Inflammatory macrophage treated with lipopolysaccharide for 1 hour (primary cell): ENCODE data around the gene MUC2.
A peak's percentile ranks its signal among the peaks of the same experiment; 100 is the strongest.

Experiments
- DNase-seq, 2 donors: peaks; one replicate each; pipeline ENCODE4 v3.0.0-alpha.2; 2020 to 2022

Gene MUC2

GRCh38 chr11:1073261-1073724 lies 1.4 kb upstream of the MUC2 start:
- peak; percentile 69 to 78 for DNase-seq

- DNase-seq: no peak
Observed at GRCh38 chr11:1073851-1074243, 827 bp upstream of the MUC2 start.

- no peak for DNase-seq
Observed at GRCh38 chr11:1075341-1075911, 752 bp downstream of the MUC2 start.

- no peak for DNase-seq
Observed at GRCh38 chr11:1076061-1076665, 1.5 kb downstream of the MUC2 start.

DNA sequence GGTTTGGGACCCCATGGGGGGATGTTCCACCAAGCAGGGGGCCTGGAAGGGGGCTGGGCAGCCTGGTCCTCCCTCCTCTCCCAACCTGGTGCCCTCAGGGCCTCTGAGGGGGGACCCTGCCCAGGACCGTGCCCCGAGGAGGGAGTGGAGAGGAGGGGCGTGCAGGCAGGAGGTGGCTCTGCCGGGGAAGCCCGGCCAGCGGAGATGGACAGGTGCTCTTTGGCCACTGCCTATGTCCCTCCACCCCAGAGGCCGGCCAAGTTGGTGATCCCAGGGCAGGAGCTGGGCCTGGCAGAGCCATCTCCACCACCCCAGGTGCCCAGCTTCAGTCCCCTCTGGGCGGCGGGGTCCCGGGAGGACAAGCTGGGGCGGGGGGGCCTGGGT lies 2.4 kb downstream of the MUC2 start:
- no peak for DNase-seq

GRCh38 chr11:1077417-1078119 lies 2.9 kb downstream of the MUC2 start:
- no peak for DNase-seq

DNA sequence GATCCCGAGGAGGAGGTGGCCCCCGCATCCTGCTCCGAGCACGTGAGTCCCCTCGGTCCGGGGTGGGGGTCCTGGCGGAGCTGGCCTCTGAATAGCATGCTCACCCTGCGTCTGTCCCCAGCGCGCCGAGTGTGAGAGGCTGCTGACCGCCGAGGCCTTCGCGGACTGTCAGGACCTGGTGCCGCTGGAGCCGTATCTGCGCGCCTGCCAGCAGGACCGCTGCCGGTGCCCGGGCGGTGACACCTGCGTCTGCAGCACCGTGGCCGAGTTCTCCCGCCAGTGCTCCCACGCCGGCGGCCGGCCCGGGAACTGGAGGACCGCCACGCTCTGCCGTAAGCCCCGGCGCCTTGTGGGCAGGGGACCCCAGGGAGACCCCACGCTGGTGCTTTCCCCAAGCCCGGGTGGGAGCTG lies 3.5 kb downstream of the MUC2 start:
- DNase-seq: no peak

DNA sequence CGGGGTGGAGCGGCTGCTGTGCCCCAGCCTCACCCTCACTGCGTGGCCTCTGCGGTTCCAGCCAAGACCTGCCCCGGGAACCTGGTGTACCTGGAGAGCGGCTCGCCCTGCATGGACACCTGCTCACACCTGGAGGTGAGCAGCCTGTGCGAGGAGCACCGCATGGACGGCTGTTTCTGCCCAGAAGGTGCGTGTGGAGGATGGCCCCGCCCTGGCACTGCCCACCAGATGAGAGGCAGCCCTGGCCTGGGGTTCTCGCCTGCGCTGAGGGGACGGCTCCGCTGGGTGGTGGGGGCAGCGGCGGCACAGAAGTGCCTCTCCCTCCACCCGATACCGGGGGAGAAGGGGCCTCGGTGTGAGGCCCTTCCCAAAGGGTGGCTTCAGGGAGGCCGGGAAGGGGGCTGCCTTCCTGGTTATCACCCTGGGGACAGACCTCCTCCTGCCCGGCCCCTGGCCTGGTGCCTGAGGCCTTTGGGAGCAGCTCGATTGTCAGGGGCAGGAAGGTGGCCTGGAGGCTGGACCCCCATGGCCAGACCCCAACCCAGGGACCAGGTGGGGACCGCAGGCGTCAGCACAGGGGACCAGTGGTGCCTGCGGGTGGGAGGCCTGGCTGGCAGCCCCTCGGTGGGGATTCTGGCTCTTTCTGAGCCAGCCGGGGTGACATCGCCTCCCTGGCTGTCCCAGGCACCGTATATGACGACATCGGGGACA lies 7.1 kb downstream of the MUC2 start:
- DNase-seq: no peak

GRCh38 chr11:1082346-1082727 lies 7.7 kb downstream of the MUC2 start:
- no peak for DNase-seq

- DNase-seq: no peak
Observed at GRCh38 chr11:1082728-1083620, 8.3 kb downstream of the MUC2 start.

DNA sequence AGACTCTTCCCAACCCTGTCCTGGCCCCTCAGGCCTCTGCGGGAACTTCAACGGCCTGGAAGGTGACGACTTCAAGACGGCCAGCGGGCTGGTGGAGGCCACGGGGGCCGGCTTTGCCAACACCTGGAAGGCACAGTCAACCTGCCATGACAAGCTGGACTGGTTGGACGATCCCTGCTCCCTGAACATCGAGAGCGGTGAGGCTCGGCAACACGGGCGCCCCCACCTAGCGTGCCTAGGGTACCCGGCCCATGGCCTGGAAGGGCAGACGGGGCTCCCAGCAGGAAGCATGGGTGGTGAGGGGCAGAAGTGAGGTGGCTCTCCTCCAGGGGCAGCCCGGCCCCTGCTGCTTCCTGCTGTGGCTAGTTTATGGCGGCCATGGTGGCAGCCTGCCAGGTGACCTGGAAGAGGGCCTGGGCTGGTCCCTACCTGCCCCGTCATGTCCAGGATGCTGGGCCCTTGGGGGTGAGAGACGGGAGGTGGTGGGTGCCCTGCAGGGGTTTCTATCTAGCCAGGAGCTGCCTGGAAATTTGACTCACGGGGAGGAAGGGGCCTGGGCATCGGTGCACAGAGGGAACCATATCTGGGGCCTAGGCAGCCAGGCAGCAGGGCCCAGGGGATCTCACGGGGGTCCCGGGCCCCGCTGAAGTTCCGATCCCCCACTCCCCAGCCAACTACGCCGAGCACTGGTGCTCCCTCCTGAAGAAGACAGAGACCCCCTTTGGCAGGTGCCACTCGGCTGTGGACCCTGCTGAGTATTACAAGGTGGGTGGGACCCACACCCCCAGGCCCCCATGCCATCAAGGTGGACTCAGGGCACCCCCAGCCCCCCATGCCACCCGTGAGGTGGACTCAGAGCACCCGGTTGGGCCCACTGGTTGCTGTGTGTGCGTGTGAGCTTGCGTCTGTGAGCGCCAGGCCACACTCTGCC lies 9.2 kb downstream of the MUC2 start:
- DNase-seq: no peak

- no peak for DNase-seq
Observed at GRCh38 chr11:1084561-1085439, 10.1 kb downstream of the MUC2 start.

GRCh38 chr11:1085440-1086170 lies 10.9 kb downstream of the MUC2 start:
- DNase-seq: no peak

- DNase-seq: no peak
Observed at GRCh38 chr11:1086171-1087102, 11.8 kb downstream of the MUC2 start.

GRCh38 chr11:1087279-1087960 lies 12.7 kb downstream of the MUC2 start:
- no peak for DNase-seq

DNA sequence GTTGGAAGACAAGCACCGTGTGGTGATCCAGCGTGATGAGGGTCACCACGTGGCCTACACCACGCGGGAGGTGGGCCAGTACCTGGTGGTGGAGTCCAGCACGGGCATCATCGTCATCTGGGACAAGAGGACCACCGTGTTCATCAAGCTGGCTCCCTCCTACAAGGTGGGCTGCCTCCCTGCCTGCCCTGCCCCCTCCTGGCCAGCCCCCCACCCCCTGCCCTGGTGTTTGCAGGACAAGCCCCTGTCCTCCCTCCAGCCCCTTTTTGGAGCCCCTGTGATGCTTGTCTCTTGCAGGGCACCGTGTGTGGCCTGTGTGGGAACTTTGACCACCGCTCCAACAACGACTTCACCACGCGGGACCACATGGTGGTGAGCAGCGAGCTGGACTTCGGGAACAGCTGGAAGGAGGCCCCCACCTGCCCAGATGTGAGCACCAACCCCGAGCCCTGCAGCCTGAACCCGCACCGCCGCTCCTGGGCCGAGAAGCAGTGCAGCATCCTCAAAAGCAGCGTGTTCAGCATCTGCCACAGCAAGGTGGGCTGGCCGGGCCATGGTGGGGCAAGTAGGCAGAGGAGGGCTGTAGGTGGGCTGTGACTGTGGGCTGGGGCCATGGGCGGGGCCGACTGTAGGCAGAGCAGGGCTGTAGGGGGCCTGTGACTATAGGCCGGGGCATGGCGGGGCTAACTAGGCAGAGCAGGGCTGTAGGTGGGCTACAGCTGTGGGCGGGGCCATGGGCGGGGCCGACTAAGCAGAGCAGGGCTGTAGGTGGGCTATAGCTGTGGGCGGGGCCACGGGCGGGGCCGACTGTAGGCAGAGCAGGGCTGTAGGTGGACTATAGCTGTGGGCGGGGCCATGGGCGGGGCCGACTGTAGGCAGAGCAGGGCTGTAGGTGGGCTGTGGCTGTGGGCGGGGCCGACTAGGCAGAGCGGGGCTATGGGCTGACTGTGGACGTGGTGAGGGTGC lies 13.6 kb downstream of the MUC2 start:
- DNase-seq: no peak
